Measurements from ENCODE around the gene SEMA4F.
"Not testable (repeated sequence)": the region's sequence is repeated elsewhere in the genome, so short reads cannot be mapped to it uniquely, and the experiment has no call there.

Gene SEMA4F, protein sequence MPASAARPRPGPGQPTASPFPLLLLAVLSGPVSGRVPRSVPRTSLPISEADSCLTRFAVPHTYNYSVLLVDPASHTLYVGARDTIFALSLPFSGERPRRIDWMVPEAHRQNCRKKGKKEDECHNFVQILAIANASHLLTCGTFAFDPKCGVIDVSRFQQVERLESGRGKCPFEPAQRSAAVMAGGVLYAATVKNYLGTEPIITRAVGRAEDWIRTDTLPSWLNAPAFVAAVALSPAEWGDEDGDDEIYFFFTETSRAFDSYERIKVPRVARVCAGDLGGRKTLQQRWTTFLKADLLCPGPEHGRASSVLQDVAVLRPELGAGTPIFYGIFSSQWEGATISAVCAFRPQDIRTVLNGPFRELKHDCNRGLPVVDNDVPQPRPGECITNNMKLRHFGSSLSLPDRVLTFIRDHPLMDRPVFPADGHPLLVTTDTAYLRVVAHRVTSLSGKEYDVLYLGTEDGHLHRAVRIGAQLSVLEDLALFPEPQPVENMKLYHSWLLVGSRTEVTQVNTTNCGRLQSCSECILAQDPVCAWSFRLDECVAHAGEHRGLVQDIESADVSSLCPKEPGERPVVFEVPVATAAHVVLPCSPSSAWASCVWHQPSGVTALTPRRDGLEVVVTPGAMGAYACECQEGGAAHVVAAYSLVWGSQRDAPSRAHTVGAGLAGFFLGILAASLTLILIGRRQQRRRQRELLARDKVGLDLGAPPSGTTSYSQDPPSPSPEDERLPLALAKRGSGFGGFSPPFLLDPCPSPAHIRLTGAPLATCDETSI

DNA sequence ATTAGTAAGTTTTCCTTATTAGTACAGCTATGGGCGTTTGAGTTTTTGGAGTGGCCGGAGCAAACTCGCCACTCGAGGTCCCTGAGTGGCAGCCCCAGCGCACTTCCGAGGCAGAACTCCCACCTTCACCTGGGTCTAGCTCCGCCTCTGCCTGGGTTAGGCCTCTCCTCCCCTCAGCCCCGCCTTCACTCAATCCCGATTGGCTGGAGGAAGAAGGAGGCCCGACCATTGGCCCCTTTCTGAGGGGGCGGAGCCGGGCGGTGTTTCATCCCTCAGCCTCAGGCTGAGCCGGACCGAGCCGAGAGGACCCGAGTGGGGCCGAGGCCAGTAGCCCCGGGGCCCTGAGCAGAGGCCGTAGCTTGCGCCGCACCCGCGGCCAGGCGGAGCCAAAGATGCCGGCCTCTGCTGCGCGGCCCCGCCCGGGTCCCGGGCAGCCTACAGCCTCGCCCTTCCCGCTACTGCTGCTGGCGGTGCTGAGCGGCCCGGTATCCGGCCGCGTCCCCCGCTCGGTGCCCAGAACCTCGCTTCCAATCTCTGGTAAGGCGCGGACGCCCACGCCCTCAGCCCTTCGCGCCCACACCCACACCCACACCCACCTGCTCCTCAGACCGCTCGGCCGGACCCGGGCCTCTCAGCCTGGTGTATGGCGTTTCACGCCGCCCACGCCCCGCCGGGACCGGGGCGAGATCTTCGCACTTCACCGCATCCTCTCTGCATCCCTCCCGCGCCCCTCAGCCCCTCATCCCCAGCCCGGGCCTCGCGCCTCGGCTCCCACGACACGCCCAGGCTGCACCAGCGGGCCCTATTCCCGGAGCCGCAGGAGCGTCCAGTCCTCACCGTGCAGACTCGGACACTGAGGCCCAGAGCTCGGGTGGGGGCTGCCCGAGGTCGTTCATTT is at the start of gene SEMA4F:
TSS of gene SEMA4F (plus strand) at position 263 of the 898 bp plus-strand sequence. CDS start at position 393, 130 bp downstream.
- DNase-seq (ENCODE audit: low read depth): peak; percentile 87

DNA sequence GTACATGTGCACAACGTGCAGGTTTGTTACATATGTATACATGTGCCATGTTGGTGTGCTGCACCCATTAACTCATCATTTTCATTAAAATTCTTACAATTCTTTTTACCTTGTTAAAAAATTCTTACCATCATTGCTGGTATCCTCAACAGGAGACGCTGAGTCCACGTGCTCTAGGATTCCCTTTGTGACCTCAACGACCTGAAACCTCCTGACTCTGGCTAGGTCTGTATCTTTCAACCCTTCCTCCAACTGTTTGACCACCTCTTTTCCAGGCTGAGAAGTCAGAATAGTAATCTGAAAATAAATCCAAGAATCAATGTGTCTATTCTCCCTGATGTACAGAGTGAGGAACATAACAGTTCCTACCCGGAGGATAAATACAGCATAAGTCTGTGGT is 47.1 kb upstream of the SEMA4F start:
- DNase-seq (ENCODE audit: low read depth): no peak

GRCh38 chr2:74617122-74617521 is 36.9 kb upstream of the SEMA4F start:
- no peak for DNase-seq (ENCODE audit: low read depth)

DNA sequence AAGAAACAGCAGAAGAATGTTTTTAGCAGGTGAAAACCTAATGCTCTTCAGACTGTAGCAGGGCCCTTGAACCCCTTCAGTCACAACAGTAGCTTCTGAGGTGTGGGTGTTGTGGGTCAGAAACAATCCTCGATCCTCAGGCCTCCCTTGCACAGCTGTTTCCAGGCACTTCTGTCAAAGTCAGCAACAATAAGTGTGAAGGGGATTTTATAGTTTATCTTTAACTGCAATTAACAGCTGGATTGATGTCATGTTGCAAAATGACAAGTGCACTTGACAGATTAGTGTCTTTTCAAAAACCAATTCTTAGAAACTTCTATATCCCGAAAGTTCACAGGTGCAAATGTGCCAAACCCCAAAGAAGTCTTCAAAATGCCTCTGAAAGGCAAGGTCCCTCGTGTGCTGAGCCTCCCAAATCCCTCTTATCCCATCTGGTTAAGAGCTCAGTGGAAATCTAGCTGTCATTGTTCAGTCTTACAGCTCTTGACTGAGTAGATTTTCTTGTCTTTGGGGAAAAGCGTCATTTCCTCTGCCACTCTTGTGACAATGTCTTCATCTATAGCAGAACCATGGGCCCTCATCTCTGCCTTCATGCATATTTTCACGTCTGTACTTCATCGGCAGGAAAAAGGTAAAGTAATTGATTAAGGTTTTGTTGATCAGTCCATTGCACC is 35.5 kb upstream of the SEMA4F start:
- no peak for DNase-seq (ENCODE audit: low read depth)

- no peak for DNase-seq (ENCODE audit: low read depth)
Observed at GRCh38 chr2:74619651-74620297, 34.3 kb upstream of the SEMA4F start.

- no peak for DNase-seq (ENCODE audit: low read depth)
Observed at GRCh38 chr2:74620671-74621070, 33.4 kb upstream of the SEMA4F start.

DNA sequence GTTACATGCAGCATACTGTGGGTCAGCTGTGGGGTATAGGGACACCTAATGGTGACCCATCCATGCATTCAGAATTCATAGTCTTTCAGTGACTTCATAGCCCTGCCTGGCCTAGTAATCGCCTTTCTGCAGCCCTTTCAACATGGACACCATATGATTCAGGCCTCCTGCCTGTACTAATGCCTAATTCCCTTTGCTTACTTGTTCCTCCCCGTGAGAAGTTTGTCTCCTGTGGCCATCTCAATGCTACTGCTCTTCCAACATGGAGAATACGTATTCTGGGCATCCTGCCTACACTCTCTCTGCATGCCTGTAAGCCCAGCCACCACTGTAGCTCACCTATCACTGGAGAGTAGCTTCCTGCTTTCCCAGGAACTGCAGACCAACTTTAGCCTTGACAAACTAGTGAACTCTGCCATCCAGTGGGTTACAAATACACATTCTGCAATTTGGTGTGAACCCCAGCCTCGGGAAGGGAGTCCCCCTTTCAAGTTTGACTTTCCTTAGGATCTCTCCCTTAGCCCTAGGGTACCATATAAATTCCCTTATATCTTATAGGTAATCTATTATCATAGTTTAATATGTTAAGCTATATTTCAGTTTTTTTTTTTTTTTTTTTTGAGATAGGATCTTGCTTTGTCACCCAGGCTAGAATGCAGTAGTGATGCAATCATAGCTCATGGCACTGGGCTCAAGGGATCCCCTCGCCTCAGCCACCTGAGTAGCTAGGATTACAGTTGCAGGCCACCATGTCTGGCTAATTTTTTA is 28.2 kb upstream of the SEMA4F start:
- no peak for DNase-seq (ENCODE audit: low read depth)

DNA sequence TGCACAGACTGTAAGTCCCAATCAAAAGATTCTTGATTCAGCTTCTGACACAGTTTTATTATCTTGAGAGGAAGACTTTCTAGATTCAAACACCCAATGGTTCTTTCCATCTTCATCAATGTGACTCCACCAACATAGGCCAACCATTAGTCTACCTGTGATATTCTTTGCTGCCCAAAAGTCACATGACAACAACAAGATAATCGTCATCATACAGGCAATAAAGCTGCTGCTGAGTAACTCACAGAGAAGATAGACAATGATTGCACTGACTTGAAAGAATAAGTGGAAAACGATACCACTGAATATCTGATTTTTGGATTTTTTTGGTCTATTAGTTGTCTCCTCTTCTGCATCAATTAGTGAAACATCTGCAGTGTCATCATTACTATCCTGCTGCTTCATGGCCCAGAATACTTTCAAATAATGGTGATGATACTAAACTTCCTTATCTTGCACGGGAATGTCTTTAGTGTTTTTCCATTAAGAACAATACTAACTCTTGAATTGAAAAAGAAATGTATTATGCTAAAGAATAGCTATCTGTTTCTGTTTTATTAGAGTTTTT is 25.4 kb upstream of the SEMA4F start:
- no peak for DNase-seq (ENCODE audit: low read depth)

- DNase-seq (ENCODE audit: low read depth): not testable (repeated sequence)
Observed at GRCh38 chr2:74630454-74630853, 23.6 kb upstream of the SEMA4F start.

DNA sequence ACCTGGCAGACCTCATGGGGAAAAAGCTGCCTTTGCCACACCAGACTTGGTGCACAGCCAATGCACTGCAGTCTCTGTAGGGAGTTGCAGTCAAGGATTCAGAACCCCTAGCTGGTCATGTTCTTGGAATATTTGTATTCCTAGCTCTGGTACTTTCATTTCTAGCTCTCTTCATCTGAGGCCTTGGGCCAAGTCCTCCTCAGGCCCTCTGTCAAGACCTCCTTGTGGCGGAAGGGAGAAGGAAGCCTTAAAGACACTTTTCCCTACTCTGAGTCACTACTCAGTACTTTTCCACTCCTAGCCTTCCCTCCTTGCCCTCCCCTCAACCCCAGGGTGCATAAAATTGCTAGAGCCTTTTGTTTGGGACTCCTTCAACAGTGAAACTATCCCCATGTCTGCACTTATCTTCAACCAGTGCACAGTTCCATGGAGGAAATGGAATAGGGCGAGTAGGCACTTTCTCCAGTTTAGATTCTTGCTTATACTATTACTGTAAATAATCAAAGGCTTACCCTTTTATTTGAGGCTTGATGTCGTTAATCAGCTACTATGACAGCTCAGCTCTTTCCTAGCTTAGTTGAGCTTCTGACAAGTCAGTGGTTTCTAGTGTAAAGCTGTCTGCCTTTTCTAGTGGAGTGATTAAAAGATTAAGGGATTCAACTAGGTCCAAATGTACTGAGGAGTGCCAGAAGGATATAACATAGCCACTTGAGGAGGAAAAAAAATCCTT is 21.7 kb upstream of the SEMA4F start:
- DNase-seq (ENCODE audit: low read depth): no peak

DNA sequence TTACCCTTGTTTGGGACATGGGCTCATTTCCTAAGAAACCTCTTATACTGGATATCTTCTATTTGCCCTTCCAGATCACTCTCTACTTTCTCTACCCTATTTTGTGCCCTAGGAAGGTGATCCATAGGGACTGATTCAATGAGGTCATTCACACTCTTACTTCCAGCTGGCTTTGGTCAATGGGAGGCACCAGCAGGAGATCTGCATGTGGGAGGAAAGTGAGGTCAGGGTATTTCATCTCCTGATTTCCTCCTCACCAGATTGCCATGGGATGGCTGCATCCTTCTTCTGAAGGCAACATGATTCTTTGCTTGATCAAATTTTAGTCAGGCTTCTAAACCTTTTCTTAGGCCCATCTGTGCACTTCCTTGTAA is 21.1 kb upstream of the SEMA4F start:
- DNase-seq (ENCODE audit: low read depth): no peak

DNA sequence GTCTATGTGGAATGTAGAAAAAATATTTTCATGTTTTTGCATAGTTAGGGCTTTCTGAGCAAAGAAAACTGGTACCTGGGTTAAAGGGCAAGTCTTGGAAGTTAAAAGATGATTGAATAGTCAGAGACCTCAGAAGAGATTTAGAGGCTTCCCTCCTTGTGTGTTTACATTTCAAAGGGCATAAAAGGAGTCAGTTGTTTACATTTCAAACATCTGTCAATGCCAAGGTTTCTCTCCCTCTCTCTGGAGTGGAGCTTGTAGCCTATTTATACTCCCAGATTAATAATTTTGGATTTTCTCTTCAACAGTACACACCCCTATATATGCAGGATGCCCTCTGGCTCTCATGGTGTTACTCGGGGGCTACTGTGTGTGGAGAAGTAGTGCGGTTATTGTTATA is 14.5 kb upstream of the SEMA4F start:
- no peak for DNase-seq (ENCODE audit: low read depth)

DNA sequence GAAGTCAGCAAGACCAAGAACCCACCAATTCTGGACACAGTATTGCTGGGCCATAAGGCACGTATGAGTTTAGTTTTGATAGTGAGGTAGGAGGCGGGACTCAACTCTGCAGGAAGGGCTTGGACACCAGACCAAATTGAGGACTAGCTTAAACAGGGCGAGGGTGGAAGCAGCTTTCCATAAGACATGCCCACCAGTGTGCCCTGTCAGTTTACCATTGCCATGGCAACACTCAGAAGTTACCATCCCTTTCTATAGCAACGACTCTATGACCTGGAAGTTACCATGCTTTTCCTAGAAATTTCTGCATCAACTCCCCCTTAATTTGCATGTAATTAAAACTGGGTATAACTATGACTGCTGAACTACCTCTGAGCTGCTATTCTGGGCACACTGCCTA is 8.7 kb upstream of the SEMA4F start:
- DNase-seq (ENCODE audit: low read depth): no peak

DNA sequence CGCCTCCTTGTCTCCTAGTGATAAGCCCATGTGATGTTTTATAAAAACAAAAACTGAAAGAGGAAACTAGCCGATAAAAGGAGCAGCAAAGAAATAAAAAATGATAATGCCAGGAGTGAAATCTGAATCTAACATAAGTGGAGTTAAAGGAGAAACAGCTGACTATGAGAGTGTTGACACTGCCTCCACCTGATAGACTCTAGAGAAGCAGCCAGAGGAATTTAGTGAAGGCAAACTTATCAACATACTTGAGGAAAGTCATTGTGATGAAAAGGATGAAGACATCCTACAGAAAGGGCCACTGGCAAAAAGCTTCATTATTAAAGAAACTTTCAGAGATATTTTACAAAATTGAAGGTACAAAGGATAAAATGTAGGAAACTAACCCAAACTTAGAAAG is 7.8 kb upstream of the SEMA4F start:
- DNase-seq (ENCODE audit: low read depth): no peak

- DNase-seq (ENCODE audit: low read depth): no peak
Observed at GRCh38 chr2:74646834-74647482, 7.1 kb upstream of the SEMA4F start.

- DNase-seq (ENCODE audit: low read depth): no peak
Observed at GRCh38 chr2:74648009-74648443, 6.0 kb upstream of the SEMA4F start, which contains the start of gene M1AP. Gene M1AP, minus strand, starts transcription at chr2:74648330. Its CDS starts 8,055 bp downstream, at chr2:74640275.

GRCh38 chr2:74653589-74653984 is 460 bp upstream of the SEMA4F start:
- DNase-seq (ENCODE audit: low read depth): no peak

- DNase-seq (ENCODE audit: low read depth): no peak
Observed at GRCh38 chr2:74655579-74655978, 1.5 kb downstream of the SEMA4F start.

DNA sequence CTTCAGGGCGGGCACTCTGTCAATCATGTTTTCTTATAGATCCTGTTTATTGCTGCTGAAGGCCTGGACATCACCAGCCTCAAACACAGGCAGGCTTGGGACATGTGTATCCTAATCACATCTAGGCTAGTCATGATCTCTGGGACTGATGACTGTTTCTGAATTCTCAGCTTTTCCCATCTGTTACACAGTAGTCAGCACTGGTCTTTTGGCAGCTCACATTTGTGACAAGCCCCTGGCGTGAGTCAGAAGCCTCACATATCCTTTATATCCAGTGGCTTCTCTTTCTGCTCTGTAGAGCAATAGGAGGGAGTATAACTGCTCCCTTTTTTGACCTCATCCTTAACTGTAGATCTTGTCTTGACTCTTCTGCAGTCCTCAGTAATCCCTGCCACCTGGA is 4.5 kb downstream of the SEMA4F start:
- peak; percentile 32 for DNase-seq (ENCODE audit: low read depth)

Measured in fibroblast of gingiva (primary cell).